Measurements from ENCODE around the gene SMARCAD1.

- TF ChIP-seq CTCF (conservative IDR thresholded peaks at IDR 0.05 in 1 of 2, IDR thresholded peaks at IDR 0.05 in 1 of 2; ENCODE audit: extremely low read depth in 1 of 2, insufficient read depth in 1 of 2, low read depth in 1 of 2, low read length in 2 of 2): no peak
- TF ChIP-seq EZH2 (IDR thresholded peaks at IDR 0.05; ENCODE audit: borderline replicate concordance, low read length): no peak
Measured at GRCh38 chr4:94285666-94286065, 78.0 kb downstream of the SMARCAD1 start.
